Endodermal cell (in vitro differentiated cells): ENCODE results near the gene GRK6. TPM values are rescaled to one million over a fixed set of nuclear protein-coding genes. Genes with fewer than 3 reads are reported as not detected.

ENCODE experiments used
- DNase-seq: peaks from one replicate; pipeline ENCODE4 v3.0.0-alpha.2; 2017
- H3K27ac ChIP-seq: 2 replicates; pipeline ENCODE4 v1.5.1; 2013; ENCODE audit warnings: mild to moderate bottlenecking, low read depth, low read length, moderate library complexity
- H3K27me3 ChIP-seq: 2 replicates; pipeline ENCODE4 v1.6.1; 2013; ENCODE audit warnings: mild to moderate bottlenecking, low read length, moderate library complexity; ENCODE audit not compliant: insufficient read depth, control insufficient read depth, poor library complexity, severe bottlenecking
- H3K36me3 ChIP-seq: 2 replicates; pipeline ENCODE4 v1.7.0; 2013; ENCODE audit warnings: mild to moderate bottlenecking, low read length, moderate library complexity; ENCODE audit not compliant: control insufficient read depth, insufficient read depth
- H3K4me1 ChIP-seq: one replicate; pipeline ENCODE4 v1.7.0; 2013; ENCODE audit warnings: low read length; ENCODE audit not compliant: control insufficient read depth, insufficient read depth
- H3K4me3 ChIP-seq: 2 replicates; pipeline ENCODE4 v1.5.1; 2013; ENCODE audit warnings: mild to moderate bottlenecking, low read length, moderate library complexity
- H3K9ac ChIP-seq: 2 replicates; pipeline ENCODE4 v1.6.1; 2013; ENCODE audit warnings: mild to moderate bottlenecking, low read length, moderate library complexity; ENCODE audit not compliant: poor library complexity, severe bottlenecking; ENCODE audit errors: extremely low read depth
- H3K9me3 ChIP-seq: 2 replicates; pipeline ENCODE4 v1.6.1; 2013; ENCODE audit warnings: mild to moderate bottlenecking, low read length, moderate library complexity; ENCODE audit not compliant: control insufficient read depth
- H3K27ac Mint-ChIP-seq: 2 replicates; pipeline ENCODE4 v1.8.0; 2020; ENCODE audit warnings: mixed read lengths
- H3K27me3 Mint-ChIP-seq: 2 replicates; pipeline ENCODE4 v1.8.0; 2021; ENCODE audit warnings: mild to moderate bottlenecking, mixed read lengths; ENCODE audit not compliant: insufficient read depth
- H3K36me3 Mint-ChIP-seq: 2 replicates; pipeline ENCODE4 v1.8.0; 2020; ENCODE audit warnings: low read depth, mixed read lengths
- H3K4me1 Mint-ChIP-seq: 2 replicates; pipeline ENCODE4 v1.8.0; 2020; ENCODE audit warnings: mixed read lengths
- H3K4me3 Mint-ChIP-seq: 2 replicates; pipeline ENCODE4 v1.8.0; 2020; ENCODE audit warnings: mild to moderate bottlenecking, moderate library complexity, mixed read lengths
- H3K9me3 Mint-ChIP-seq: 2 replicates; pipeline ENCODE4 v1.8.0; 2020; ENCODE audit warnings: mild to moderate bottlenecking, mixed read lengths
- WGBS, 2 experiments: methylation state at CpG; one replicate each; pipeline versions ENCODE4 v1.1.5 to v1.1.7; 2013; ENCODE audit warnings: missing lambda C conversion rate in 2 of 2, mixed read lengths in 1 of 2; ENCODE audit not compliant: insufficient coverage in 1 of 2, insufficient read length in 1 of 2; 5-methylcytosine and 5-hydroxymethylcytosine counted together
- total RNA-seq, 2 donors: library from RNA; stranded (reverse); fragmentation: NEBNext Ultra II Directional in 1 of 2; extraction: Animal tissue kit (Norgen Biotek cat#: 25700) in 1 of 2; gene quantifications; 2 replicates in 1 of 2; 3 replicates in 1 of 2; pipeline ENCODE4 v1.2.1, GENCODE V29; 2021
- TF ChIP-seq, protein P1 (sequence below): fragments of 200-600 bp; sonication (generic); conservative IDR thresholded peaks from 2 replicates; pipeline ENCODE4 v1.5.0; 2021; ENCODE audit warnings: antibody characterized with exemption, mild to moderate bottlenecking

Gene GRK6
- total RNA-seq, 2 donors from 2014 or later = 51.6 to 66.8 TPM

DNA sequence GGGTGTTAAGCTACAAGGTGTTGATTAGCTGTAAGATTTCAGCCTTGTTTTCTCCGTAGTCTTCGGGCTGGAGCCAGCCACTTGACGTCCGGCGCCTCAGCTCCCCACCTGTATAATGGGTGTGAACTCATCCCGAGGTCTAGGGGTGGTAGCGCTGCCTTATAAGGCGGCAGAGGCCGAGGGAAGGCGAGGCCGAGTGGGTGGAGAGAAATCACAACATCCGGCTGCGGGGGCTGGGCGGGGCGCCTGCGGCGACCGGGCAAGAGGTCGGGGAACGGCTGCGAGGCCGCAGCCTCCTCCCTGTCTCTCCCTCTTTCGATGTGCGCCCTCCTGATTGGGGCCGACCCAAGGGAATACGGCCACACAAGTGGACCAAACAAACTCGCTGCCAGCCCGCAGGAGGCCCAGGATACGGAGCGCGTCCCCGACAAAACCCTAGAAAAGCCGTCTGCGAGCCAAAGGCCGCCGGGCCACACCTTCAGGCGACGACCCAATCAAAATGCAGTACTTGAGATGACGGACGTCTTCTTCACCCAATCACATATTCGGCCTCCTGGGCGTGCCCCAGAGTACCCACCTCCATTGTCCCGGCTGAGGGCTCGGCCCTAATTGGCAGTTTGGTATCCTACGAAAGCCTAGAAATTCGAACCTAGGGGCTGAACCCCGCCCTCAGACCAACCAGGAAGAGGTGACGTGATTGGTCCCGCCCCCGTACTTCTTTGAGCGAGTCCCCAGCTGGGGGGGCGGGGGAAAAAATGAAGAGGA, 493 bp upstream of the GRK6 start:
- Histone ChIP-seq H3K9ac (peak overlapping the region; percentile 57), H3K36me3 (no peaks in the 10 kb centered on the region), H3K27me3 (no peaks in the 10 kb centered on the region), H3K4me3 (peak overlapping the region; percentile 83), H3K9me3 (no peaks in the 10 kb centered on the region), H3K4me1 (no peaks in the 10 kb centered on the region), H3K27ac (peak overlapping the region; percentile 87)
- Mint-ChIP-seq H3K9me3 (no peaks in the 10 kb centered on the region), H3K4me3 (peak overlapping the region; percentile 74), H3K36me3 (peaks cover 6% of the 10 kb centered on the region), H3K27me3 (peaks cover 9% of the 10 kb centered on the region), H3K4me1 (peaks cover 16% of the 10 kb centered on the region), H3K27ac (peak overlapping the region; percentile 98)
- 0 to 1% methylated on average over 21 to 52 of the region's 52 CpGs for WGBS, 2 experiments
- DNase-seq = peak; percentile 100
- TF ChIP-seq, protein P1, sequence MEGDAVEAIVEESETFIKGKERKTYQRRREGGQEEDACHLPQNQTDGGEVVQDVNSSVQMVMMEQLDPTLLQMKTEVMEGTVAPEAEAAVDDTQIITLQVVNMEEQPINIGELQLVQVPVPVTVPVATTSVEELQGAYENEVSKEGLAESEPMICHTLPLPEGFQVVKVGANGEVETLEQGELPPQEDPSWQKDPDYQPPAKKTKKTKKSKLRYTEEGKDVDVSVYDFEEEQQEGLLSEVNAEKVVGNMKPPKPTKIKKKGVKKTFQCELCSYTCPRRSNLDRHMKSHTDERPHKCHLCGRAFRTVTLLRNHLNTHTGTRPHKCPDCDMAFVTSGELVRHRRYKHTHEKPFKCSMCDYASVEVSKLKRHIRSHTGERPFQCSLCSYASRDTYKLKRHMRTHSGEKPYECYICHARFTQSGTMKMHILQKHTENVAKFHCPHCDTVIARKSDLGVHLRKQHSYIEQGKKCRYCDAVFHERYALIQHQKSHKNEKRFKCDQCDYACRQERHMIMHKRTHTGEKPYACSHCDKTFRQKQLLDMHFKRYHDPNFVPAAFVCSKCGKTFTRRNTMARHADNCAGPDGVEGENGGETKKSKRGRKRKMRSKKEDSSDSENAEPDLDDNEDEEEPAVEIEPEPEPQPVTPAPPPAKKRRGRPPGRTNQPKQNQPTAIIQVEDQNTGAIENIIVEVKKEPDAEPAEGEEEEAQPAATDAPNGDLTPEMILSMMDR = no peak

DNA sequence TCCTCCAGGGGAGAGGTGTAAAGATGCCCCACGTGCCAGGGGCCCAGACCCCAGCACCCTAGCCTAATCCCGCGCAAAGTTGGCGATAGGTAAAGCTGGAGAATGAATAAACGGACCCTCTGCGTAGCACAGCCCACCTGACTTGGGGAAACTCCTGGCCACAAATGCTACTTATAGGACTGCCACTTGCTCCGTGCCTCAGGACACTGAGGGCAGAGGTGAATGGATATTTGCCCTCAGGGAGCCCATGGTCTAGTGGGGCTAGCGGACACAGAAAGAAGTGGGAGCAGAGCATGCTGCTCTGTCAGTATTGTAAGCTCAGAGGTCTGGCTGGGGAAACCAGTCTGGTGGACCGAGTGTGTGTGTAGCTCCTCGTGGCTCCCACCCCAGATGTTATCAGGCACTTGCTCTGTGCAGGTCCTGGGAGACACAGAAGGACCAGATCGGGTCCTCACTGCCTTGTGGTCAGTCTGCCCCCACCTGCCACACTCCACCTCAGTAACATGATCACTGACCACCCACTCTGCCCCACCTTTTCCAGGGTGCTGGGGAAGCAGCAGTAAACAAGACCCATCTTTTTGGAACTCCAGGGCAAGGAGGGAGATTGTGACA, 841 bp downstream of the GRK6 start:
- Histone ChIP-seq H3K27ac (no peak overlapping the region), H3K4me1 (no peaks in the 10 kb centered on the region), H3K36me3 (peaks cover 8% of the 10 kb centered on the region), H3K9ac (peak overlapping the region; percentile 91), H3K9me3 (no peaks in the 10 kb centered on the region), H3K4me3 (peak overlapping the region; percentile 90), H3K27me3 (no peaks in the 10 kb centered on the region)
- DNase-seq = no peak
- WGBS, 2 experiments = 33 to 39% methylated on average over 10 to 11 of the region's 11 CpGs
- Mint-ChIP-seq H3K27me3 (peaks cover 9% of the 10 kb centered on the region), H3K27ac (peak overlapping the region; percentile 58), H3K4me3 (peak overlapping the region; percentile 74), H3K9me3 (no peaks in the 10 kb centered on the region), H3K4me1 (peaks cover 14% of the 10 kb centered on the region), H3K36me3 (peaks cover 7% of the 10 kb centered on the region)
- TF ChIP-seq, protein P1 = no peak

DNA sequence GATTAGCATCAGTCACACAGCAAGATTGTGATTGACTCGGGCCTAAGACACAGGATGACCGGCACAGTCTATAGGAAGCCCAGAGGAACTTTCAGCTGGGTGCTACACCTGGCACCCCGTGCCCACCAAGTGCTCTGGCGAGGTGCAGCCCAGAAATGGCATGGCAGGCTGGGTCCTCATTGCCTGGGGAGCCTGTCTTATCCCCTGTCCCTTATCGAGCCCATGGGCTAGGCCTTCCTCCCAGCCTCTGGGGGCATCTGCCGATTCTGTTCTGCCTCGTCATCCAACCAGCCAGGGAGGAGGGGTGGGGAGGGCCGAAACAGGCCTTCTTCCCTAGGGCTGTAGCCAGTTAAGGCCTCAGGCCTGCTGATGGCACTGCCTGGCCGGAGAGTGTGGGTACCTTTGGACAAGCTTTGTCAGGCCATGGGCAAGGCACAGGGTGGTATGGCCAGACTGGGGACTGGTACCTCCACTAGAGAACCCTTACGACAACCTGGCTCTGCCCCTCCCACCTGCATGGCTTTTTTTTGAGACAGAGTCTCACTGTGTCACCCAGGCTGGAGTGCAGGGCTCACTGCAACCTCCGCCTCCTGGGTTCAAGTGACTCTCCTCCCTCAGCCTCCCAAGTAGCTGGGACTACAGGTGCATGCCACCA, 1.6 kb downstream of the GRK6 start:
- peak overlapping the region; percentile 91 for H3K9ac ChIP-seq
- no peaks in the 10 kb centered on the region for H3K27me3 ChIP-seq
- peaks cover 9% of the 10 kb centered on the region for H3K36me3 ChIP-seq
- no peaks in the 10 kb centered on the region for H3K9me3 Mint-ChIP-seq
- TF ChIP-seq, protein P1 = no peak
- peaks cover 7% of the 10 kb centered on the region for H3K27me3 Mint-ChIP-seq
- no peaks in the 10 kb centered on the region for H3K9me3 ChIP-seq
- no peak overlapping the region for H3K27ac ChIP-seq
- peak overlapping the region; percentile 74 for H3K4me3 Mint-ChIP-seq
- H3K4me1 Mint-ChIP-seq = peaks cover 14% of the 10 kb centered on the region
- 90 to 96% methylated on average over 6 to 11 of the region's 11 CpGs for WGBS, 2 experiments
- H3K27ac Mint-ChIP-seq = no peak overlapping the region
- peaks cover 7% of the 10 kb centered on the region for H3K36me3 Mint-ChIP-seq
- DNase-seq = peak; percentile 45
- H3K4me1 ChIP-seq = no peaks in the 10 kb centered on the region
- peak overlapping the region; percentile 90 for H3K4me3 ChIP-seq
